HG03558 (cell line): ENCODE results near the gene UPK3A.
"Not testable (repeated sequence)": the region's sequence is repeated elsewhere in the genome, so short reads cannot be mapped to it uniquely, and the experiment has no call there.

Source experiments
- ATAC-seq: cut with Tn5 transposase; IDR thresholded peaks from one replicate; pipeline ENCODE4 v1.9.1; 2021; ENCODE audit warnings: moderate number of reproducible peaks; ENCODE audit not compliant: unreplicated experiment; ENCODE audit errors: extremely low read depth

Gene UPK3A

GRCh38 chr22:45254789-45255278, 29.9 kb upstream of the UPK3A start:
- ATAC-seq: no peak

DNA sequence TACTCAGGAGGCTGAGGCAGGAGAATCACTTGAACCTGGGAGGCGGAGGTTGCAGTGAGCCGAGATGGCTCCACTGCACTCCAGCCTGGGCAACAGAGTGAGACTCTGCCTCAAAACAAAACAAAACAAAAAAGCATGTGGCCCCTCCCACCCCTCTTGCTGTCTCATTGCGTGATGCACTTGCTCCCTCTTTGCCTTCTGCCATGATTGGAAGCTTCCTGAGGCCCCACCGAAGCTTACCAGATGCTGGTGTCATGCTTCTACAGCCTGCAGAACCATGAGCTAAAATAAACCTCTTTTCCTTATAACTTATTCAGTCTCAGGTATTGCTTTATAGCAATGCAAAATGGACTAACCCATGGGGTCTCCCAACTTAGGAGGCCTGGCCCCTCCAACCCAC, 26.8 kb upstream of the UPK3A start:
- ATAC-seq: not testable (repeated sequence)

- no peak for ATAC-seq
These were observed 24.9 kb upstream of the UPK3A start for GRCh38 chr22:45259754-45260394.

- not testable (repeated sequence) for ATAC-seq
These were observed 24.4 kb upstream of the UPK3A start for GRCh38 chr22:45260395-45260759.

DNA sequence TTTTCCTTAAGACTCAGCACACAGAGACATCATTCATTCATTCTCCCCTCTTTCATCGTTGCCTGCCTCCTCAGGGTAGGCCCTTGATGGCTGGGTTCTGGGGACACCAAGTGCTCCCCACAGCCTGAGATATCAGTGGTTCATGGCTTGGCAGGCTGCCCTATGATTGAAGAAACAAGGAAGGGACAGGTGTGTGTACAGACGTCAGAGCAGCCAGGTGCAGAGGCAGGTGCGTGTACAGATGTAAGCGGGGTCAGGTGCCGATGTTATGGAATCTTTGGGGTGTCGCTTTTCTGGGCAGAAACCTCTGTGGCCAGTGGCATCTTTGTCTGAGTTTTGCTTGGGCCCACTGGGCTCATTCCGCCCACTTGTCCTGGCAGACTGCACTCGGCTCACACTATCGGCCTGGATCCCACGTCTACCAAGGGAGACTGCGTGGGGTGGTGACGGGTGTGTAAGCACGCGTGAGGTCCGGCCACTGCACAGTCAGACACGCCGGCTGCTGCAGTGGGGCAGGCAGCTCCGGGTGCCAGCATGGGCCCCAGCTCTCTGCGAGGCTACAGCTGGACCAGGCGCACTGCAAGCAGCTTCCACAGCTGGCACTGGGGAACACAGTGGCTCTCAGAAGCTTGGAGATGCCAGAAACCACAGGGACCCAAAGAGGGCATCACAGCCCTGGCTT, 23.2 kb upstream of the UPK3A start:
- no peak for ATAC-seq

GRCh38 chr22:45262195-45262930, 22.4 kb upstream of the UPK3A start:
- no peak for ATAC-seq

DNA sequence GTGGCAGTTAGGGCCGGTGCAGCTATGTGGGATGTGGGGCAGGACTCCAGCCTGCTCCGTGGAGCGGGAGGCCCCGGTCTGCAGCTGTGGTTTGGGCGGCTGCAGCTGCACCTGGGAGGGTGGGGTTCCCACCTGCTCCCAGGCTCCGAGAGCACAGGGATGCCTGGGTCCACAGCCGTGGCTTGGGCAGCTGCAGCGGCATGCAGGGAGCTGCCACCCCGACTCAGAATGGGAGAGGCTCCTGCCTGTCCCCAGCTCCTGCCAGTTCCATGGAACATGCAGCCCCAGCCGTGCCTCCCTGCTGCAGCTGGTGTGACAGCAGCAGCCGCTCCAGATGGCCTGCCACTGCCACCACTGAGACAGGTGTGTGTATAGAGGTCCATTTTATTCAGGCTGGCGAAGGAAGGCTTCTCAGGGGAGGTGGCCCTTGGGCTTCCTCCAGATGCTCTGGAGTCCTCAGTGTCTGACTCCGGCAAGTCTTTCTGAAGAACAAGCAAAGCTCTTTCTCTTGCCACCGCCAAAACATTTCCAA, 21.8 kb upstream of the UPK3A start:
- ATAC-seq: no peak

GRCh38 chr22:45263463-45264269, 21.1 kb upstream of the UPK3A start:
- no peak for ATAC-seq

- ATAC-seq: no peak
These were observed 19.2 kb upstream of the UPK3A start for GRCh38 chr22:45265535-45265934.

GRCh38 chr22:45268167-45268957, 16.4 kb upstream of the UPK3A start:
- ATAC-seq: no peak

GRCh38 chr22:45268958-45269844, 15.5 kb upstream of the UPK3A start:
- ATAC-seq: no peak

GRCh38 chr22:45270095-45271020, 14.4 kb upstream of the UPK3A start:
- ATAC-seq: no peak

GRCh38 chr22:45271667-45272201, 13.0 kb upstream of the UPK3A start:
- ATAC-seq: no peak

- no peak for ATAC-seq
These were observed 12.3 kb upstream of the UPK3A start for GRCh38 chr22:45272498-45272897.

DNA sequence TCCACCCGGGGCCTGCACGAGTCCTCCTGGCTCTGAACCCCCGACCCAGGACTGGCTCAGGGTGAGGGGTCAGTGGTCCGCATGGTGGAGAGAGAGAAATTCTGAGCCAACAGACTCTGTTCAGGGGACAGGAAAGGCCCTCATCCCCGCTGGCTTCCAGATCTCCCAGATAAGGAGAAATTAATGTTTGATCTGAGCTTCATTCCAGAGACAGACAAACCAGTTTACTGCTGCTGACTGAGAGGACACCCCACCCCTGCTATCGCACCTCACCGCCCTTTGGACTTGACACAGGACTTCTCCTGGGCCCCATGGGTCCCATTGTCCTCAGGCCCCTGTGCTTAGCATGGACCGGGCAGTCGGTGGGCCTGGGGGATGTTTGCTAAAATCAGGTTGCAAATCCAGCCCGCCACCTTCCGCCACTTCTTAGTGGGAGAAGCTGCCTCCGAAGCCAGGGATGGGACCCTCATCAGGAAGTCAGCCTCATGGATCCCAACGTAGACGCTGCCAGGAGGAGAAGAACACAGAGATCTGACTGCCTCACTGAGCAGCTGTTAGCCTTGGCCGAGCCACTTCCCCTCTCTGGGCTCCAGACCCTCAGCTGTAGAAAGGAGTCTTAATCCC, 11.2 kb upstream of the UPK3A start:
- ATAC-seq: no peak

- no peak for ATAC-seq
These were observed 8.1 kb upstream of the UPK3A start for GRCh38 chr22:45276507-45277105.
